GOT3 (cell line): Measurements from ENCODE around the gene HPCAL1.

Experiments used
- DNase-seq: peaks from one replicate; lab custom pipeline; 2025; ENCODE audit warnings: mixed read lengths; lab: John Stamatoyannopoulos, UW

The HPCAL1 gene

GRCh38 chr2:10303181-10303693, 533 bp downstream of the HPCAL1 start:
- DNase-seq, result no peak

DNA sequence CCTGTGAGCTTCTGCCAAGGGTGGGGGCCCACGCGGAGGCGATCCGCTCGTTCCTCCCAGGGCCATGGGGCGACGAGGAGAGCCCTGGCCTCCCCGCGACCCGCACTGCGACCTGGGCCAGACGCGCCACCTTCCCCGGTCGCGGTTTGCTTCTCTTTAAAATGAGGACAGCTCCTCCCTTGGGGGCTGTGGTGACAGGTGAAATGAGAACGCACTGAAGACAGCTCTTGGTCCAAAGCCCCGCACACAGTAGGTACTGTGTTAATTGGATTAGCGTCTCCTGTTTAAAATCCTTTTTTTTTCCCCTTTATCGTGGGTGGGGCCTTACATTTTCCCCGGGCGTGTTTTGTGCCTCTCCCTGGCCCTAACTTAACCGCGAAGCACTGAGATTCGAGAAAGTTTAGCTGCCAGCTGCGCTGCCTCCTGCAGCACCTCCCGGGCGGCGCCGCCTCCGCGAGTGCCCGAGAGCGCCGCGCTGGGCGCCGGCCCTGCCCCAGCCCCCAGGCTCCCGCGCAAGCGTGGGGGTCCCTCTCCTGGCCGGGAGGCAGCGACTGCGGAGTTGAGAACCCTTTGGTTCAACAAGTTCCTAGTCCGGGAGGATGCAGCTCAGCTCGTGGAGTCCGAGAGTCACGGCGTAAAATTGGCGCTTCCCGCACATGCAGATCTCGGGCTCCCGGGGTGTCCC, 1.1 kb downstream of the HPCAL1 start:
- DNase-seq, result no peak

GRCh38 chr2:10304458-10305253, 2.0 kb downstream of the HPCAL1 start:
- no peak for DNase-seq

GRCh38 chr2:10305254-10305635, 2.5 kb downstream of the HPCAL1 start:
- DNase-seq, result no peak

DNA sequence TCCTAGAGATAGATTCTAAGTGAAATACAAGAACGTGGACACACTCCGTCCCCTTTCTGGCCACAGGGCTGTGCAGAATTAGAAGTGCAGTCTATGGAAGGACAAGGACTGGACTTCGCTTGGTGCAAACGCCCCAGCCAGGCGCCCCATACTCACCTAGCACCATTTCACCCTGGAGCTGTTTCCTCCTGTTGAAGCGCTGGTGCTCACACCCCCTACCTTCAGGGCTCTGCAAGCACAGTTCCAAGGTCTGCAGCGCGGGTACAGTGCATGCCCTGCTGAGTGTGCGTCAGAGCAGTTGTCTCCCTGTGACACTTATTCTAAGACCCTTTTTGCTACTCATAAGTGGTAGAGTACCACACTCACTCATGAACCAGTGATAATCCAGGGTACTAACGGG, 3.0 kb downstream of the HPCAL1 start:
- no peak for DNase-seq

- no peak for DNase-seq
Measured at GRCh38 chr2:10306901-10307463, 4.3 kb downstream of the HPCAL1 start.

- no peak for DNase-seq
Measured at GRCh38 chr2:10307561-10308156, 5.0 kb downstream of the HPCAL1 start.

DNA sequence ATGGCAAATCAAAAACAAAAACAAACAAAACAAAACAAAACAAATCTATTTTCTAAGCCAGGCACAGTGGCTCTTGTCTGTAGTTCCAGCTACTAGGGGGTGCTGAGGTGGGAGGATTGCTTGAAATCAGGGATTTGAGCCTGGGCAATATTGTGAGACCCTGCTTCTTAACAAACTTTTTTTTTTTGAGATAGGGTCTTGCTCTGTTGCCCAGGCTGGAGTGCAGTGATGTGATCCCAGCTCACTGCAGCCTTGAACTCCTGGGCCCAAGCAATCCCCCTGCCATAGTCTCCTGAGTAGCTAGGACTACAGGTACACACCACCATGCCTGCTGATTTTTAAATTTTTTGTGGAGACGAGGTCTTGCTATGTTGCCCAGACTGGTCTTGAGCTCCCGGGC, 6.2 kb downstream of the HPCAL1 start:
- no peak for DNase-seq

- no peak for DNase-seq
Measured at GRCh38 chr2:10309286-10309685, 6.6 kb downstream of the HPCAL1 start.

- no peak for DNase-seq
Measured at GRCh38 chr2:10310309-10310888, 7.7 kb downstream of the HPCAL1 start.

GRCh38 chr2:10311736-10312135, 9.0 kb downstream of the HPCAL1 start:
- no peak for DNase-seq

DNA sequence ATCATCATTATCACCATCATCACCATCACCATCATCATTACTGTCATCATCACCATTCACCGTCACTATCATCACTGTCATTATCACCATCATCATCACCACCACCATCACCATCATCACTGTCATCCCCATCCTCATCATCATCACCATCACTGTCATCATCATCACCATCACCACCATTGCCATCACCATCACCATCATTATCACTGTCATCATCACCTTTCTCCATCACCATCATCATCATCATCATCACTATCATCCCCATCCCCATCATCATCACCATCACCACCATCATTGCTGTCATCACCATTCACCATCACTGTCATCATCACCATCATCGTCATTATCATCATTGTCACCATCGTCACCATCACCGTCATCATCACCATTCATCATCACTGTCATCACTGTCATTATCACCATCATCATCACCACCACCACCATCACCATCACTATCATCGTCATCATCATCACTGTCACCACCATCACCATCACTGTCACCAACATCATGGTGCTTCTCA, 9.8 kb downstream of the HPCAL1 start:
- DNase-seq, result no peak

GRCh38 chr2:10316336-10316735, 13.6 kb downstream of the HPCAL1 start:
- DNase-seq, result no peak

GRCh38 chr2:10316860-10317259, 14.2 kb downstream of the HPCAL1 start:
- no peak for DNase-seq

DNA sequence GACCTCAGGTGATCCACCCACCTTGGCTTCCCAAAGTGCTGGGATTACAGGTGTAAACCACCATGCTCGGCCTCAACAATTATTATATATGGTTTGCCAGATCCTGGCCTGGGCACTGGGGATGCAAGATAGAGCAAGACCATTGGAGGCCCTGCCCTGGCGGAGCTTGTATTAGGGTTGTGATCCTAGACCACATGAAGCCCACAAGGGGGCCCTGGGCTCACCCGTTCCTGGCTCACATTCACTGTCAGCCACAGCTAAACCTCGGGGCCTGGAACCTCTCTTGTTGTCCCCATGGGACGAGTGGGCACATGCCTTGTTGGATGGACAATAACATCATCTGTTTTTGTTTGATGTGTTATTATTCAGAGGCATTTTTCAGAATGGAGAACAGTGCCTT, 14.9 kb downstream of the HPCAL1 start:
- DNase-seq, result no peak

- no peak for DNase-seq
Measured at GRCh38 chr2:10318345-10318744, 15.6 kb downstream of the HPCAL1 start.

DNA sequence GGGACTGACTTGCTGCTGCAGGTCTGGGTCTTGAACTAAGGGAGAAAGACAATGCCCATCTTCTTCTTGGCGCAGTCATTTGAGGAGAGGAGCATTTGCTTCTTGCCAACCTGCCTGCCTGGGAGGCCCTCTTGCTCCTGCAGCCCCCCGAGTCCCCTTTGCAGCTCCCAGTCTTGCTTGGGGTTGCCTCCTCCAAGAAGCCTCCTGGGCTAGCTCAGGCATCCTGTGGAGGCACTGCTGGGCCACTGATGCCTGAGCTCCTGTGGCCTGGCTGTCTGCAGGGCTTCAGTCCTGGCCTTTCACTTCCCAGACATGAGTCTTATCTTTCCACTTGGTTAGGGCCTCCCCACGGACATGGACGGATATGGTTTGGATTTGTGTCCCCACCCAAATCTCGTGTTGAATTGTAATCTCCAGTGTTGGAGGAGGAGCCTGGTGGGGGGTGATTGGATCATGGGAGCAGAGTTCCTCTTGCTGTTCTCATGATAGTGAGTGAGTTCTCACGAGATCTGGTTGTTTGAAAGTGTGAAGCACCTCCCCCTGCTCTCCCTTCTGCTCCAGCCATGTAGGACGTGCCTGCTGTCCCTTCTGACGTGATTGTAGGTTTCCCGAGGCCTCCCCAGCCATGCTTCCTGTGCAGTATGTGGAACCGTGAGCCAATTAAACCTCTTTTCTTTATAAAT, 17.3 kb downstream of the HPCAL1 start:
- DNase-seq, result no peak

- no peak for DNase-seq
Measured at GRCh38 chr2:10320575-10320931, 17.8 kb downstream of the HPCAL1 start.

GRCh38 chr2:10320933-10321332, 18.2 kb downstream of the HPCAL1 start:
- no peak for DNase-seq

- DNase-seq, result no peak
Measured at GRCh38 chr2:10321622-10322021, 18.9 kb downstream of the HPCAL1 start.

- no peak for DNase-seq
Measured at GRCh38 chr2:10322481-10322880, 19.8 kb downstream of the HPCAL1 start.

- no peak for DNase-seq
Measured at GRCh38 chr2:10322973-10323372, 20.3 kb downstream of the HPCAL1 start.
